ENCODE measurements around the gene SEL1L2.
A peak's percentile ranks its signal among the peaks of the same experiment; 100 is the strongest.
"Not testable (repeated sequence)": the region's sequence is repeated elsewhere in the genome, so short reads cannot be mapped to it uniquely, and the experiment has no call there.

The SEL1L2 gene

DNA sequence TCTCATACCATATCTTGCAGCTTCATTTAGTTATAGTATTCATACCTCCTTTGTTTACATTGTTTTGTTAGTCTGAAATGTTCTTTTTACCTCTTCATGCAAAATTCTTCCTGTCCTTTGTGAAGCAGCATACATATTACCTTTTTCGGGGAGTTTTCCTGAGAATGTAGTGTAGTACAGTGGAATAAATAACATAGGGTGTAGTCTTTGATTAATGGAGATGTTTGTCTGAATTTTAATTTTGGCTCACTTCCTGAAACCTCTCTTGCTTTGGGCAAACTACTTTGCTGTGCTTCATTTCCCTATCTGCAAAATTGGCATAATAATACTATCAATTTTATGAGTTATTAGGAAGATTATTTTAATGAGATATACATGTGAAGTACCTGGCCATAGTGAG lies 10.5 kb upstream of the SEL1L2 start:
- TF ChIP-seq, protein P1, sequence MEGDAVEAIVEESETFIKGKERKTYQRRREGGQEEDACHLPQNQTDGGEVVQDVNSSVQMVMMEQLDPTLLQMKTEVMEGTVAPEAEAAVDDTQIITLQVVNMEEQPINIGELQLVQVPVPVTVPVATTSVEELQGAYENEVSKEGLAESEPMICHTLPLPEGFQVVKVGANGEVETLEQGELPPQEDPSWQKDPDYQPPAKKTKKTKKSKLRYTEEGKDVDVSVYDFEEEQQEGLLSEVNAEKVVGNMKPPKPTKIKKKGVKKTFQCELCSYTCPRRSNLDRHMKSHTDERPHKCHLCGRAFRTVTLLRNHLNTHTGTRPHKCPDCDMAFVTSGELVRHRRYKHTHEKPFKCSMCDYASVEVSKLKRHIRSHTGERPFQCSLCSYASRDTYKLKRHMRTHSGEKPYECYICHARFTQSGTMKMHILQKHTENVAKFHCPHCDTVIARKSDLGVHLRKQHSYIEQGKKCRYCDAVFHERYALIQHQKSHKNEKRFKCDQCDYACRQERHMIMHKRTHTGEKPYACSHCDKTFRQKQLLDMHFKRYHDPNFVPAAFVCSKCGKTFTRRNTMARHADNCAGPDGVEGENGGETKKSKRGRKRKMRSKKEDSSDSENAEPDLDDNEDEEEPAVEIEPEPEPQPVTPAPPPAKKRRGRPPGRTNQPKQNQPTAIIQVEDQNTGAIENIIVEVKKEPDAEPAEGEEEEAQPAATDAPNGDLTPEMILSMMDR (IDR thresholded peaks at IDR 0.05; ENCODE audit: low read depth, low read length) = no peak
- no peak for DNase-seq (ENCODE audit: extremely low read depth, low read depth)

DNA sequence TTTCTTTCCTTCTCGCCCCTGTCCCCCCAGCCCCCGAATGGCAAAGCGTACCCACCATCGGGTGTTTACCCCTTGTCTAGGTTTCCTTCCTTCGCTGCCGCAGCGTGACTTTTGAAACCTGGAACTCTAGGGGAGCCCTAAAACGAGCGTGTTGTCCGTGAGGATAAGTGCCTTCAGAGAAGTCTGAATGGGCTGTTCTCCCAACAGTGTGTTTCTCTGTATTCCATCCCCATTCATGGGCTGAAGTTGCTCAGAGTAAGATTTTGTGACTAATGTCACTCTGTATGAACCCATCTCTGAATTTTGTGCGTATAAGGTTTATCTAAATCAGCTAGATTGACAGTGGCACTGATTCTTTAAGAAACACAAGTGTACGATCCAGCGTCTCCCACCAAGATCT lies 5.9 kb upstream of the SEL1L2 start:
- no peak for DNase-seq (ENCODE audit: extremely low read depth, low read depth)
- TF ChIP-seq, protein P1 (IDR thresholded peaks at IDR 0.05; ENCODE audit: low read depth, low read length) = no peak

DNA sequence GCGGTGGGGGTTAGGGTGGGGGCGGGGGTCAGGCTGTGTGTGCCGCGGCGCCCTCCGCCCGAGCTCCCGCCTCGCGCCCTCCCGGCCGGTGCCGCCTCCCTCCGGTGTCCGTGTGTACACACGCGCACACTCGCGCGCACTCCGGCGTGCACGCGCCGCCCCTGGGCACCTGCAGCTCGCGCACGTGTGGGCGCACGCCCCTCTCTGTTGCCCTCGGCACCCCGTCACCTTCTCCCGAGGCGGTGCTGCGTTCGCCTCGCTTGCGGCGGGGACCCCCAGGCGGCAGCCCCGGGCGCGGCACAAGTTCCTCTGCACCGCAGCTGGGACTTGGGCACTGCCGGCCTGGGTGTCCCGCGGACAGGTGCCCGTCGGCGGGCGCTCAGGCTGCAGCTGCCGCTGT lies 5.4 kb upstream of the SEL1L2 start:
- TF ChIP-seq, protein P1 (IDR thresholded peaks at IDR 0.05; ENCODE audit: low read depth, low read length) = no peak
- DNase-seq (ENCODE audit: extremely low read depth, low read depth) = no peak

DNA sequence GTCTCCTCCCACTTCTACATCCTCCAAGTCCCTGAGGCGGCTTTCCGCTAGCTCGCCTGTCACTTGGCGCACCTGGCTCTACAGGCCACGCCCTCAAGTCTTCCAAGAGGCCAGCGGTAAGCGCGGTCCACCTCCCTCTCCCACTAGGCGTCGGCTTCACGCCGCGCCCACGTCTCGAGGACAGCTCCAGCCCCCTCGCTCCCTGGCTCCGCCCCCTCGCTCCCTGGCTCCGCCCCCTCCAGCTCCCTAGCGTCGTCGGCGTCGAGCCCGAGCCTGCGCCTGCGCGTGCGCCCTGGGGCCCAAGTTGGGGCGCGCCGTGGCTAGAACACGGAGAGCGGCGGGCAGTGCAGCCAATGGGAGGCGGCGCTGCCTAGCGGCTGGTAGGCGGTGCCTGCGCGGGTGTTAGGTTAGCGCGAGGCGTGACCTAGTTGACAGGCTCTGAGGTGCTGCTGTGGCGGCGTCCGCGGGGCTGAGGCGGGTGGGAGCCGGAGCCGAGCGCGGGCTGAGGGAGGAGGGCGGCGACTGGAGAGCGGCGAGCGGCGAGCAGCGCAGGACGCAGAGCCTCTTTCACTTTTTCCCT lies 4.8 kb upstream of the SEL1L2 start, which contains the start of gene MACROD2:
Gene MACROD2, plus strand, starts transcription at position 431 of the 580 bp plus-strand sequence.
- DNase-seq (ENCODE audit: extremely low read depth, low read depth) = peak; percentile 60
- TF ChIP-seq, protein P1 (IDR thresholded peaks at IDR 0.05; ENCODE audit: low read depth, low read length) = no peak

DNA sequence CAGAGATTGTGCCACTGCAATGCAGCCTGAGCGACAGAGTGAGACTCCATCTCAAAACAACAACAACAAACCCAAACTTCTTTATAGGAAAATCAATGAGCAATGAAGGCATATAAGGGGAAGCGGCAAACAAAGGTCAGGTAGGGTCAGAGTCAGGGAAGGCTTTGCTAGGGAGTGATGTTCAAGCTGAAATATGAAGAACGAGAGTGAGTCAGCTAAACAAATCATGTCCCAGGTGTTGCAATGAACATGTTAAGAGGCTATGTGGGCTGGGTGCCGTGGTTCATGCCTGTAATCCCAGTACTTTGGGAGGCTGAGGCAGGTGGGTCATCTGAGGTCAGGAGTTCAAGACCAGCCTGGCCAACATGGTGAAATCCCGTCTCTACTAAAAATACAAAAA lies 1.5 kb upstream of the SEL1L2 start:
- DNase-seq (ENCODE audit: extremely low read depth, low read depth) = not testable (repeated sequence)

DNA sequence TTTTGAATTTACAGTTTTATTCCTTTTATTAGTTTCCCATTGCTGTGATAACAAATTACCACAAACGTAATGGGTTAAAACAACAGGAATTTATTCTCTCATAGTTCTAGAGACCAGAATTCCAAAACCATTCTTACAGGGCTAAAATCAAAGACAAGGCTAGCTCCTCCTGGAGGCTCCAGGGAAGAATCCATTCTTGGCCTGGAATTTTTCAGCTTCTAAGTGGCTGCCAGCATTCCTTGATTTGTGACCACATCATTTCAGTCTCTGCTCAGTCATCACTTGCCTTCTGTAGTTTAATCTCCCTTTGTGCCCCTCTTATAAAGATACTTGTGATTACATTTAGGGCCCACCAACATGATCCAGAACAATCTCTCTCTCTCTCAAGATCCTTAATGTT lies 897 bp upstream of the SEL1L2 start:
- DNase-seq (ENCODE audit: extremely low read depth, low read depth) = no peak

DNA sequence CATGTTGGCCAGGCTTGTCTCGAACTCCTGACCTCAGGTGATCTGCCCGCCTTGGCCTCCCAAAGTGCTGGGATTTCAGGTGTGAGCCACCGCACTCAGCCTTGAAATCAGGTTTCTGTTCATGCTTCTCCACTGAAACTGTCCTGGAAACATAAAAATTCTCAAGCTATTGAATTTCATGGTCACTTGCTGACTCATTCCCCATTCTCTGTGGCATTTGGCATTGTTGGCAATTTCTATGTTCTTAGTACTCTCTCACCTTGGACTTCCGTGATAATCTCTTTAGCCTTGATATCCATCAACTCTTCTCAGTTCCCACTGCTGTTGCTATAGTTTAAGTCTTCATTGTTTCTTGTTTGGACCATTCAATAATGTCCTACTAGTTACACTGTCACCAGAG lies 6.2 kb downstream of the SEL1L2 start:
- DNase-seq (ENCODE audit: extremely low read depth, low read depth) = no peak
- TF ChIP-seq, protein P1 (IDR thresholded peaks at IDR 0.05; ENCODE audit: low read depth, low read length) = no peak

More for the DNA sequence above, 897 bp upstream of the SEL1L2 start:
- TF ChIP-seq, protein P1 (IDR thresholded peaks at IDR 0.05; ENCODE audit: low read depth, low read length) = no peak

DNA sequence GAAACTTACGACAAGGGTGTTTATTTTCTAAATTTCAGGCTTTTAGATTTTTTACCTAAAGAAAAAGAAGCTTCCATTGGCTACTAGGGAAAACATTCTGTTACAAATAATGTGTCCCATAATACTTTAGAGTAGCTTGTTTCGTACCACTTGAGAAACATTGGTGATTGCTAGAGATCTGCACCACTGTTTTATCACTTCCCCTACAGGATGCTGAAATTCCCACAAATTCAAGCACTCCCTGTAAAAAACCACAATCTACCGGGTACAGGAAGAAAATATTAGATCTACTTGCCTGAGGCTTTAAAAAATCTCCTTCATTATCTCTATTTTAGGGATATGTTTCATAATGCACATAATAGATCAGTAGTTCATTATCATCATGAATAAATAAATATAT lies 29.9 kb downstream of the SEL1L2 start:
- TF ChIP-seq, protein P1 (IDR thresholded peaks at IDR 0.05; ENCODE audit: low read depth, low read length) = no peak
- DNase-seq (ENCODE audit: extremely low read depth, low read depth) = no peak

Measured in AG09319 (cell line).